ENCODE data around the gene ANTXR1. TPM values are rescaled to one million over a fixed set of nuclear protein-coding genes. Genes with fewer than 3 reads are reported as not detected.

Gene ANTXR1
- total RNA-seq, 1 experiment from 2014 or later, result 67.4 TPM

GRCh38 chr2:69237070-69237670, 224.2 kb downstream of the ANTXR1 start:
- Histone ChIP-seq H3K36me3 (peaks cover 16% of the 10 kb centered on the region), H3K4me3 (no peak overlapping the region), H3K4me1 (peaks cover 11% of the 10 kb centered on the region; the same call in 1 of the 2 replicates), H3K9me3 (replicated peaks) (no peaks in the 10 kb centered on the region), H3K27ac (no peak overlapping the region), H3K27me3 (no peaks in the 10 kb centered on the region)
- no peak for DNase-seq

DNA sequence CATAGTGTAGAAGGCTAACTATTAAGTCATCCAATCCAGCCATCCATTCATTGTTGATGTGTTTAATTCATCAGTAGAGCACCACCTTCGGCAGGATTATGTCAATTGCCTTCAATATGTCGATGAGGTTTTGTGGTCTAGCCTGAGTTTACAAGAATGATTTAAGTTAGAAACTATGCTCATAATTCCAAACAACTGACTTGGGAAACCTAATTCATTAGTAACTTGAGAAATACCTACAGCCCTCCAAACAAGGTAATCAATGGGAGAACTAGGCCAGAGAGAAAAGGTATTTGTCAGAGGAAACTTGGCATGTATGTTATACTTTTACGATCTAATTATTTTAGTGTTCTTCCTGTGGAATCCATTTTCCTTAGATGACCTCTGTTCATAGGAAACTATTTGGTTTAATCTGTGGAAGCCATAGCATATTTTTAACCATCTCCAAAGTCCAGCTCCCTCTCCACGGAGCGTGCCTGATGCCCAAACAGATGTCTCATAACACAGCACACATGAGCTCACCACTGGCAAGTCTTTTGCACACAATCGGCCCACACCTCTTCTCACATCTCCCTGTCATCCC, 225.6 kb downstream of the ANTXR1 start:
- no peak for DNase-seq
- peaks cover 11% of the 10 kb centered on the region; the same call in 1 of the 2 replicates for H3K4me1 ChIP-seq
- H3K36me3 ChIP-seq, result peaks cover 21% of the 10 kb centered on the region
- H3K9me3 ChIP-seq (replicated peaks), result no peaks in the 10 kb centered on the region
- no peak overlapping the region for H3K4me3 ChIP-seq
- H3K27ac ChIP-seq, result no peak overlapping the region
- no peaks in the 10 kb centered on the region for H3K27me3 ChIP-seq

- Histone ChIP-seq H3K27ac (no peak overlapping the region), H3K4me1 (peaks cover 11% of the 10 kb centered on the region; the same call in 1 of the 2 replicates), H3K36me3 (peaks cover 26% of the 10 kb centered on the region), H3K4me3 (no peak overlapping the region), H3K27me3 (no peaks in the 10 kb centered on the region), H3K9me3 (replicated peaks) (no peaks in the 10 kb centered on the region)
- DNase-seq, result peak in 1 of 2 experiments; percentile 60
These were observed 228.1 kb downstream of the ANTXR1 start for GRCh38 chr2:69241093-69241492.

GRCh38 chr2:69241664-69242514, 228.9 kb downstream of the ANTXR1 start:
- no peak for DNase-seq
- Histone ChIP-seq H3K9me3 (replicated peaks) (no peaks in the 10 kb centered on the region), H3K36me3 (peaks cover 34% of the 10 kb centered on the region), H3K4me3 (no peak overlapping the region), H3K27me3 (no peaks in the 10 kb centered on the region), H3K4me1 (peaks cover 11% of the 10 kb centered on the region; the same call in 1 of the 2 replicates), H3K27ac (no peak overlapping the region)

DNA sequence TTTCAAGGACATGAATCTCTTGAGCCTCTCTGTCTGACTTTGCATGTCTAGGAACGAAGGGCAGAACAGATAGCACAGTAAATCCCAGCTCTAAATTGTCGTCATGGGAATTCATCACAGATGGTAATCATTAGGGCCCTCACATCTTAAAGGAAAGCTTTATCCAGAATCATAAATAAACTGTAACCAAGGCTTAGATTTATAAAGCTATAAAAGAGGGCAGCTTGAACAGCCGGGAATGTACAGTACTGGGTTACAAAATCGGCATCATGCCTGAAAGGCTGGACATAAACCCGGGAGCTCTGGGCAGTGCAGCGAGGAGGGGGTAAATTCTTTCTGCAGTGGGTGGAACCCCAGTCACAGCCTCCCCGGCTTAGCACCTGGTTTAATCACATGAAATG, 229.7 kb downstream of the ANTXR1 start:
- Histone ChIP-seq H3K9me3 (replicated peaks) (no peaks in the 10 kb centered on the region), H3K27ac (no peak overlapping the region), H3K27me3 (no peaks in the 10 kb centered on the region), H3K36me3 (peaks cover 31% of the 10 kb centered on the region), H3K4me3 (no peak overlapping the region), H3K4me1 (peaks cover 11% of the 10 kb centered on the region; the same call in 1 of the 2 replicates)
- no peak for DNase-seq

GRCh38 chr2:69243652-69244051, 230.7 kb downstream of the ANTXR1 start:
- no peaks in the 10 kb centered on the region for H3K27me3 ChIP-seq
- no peak overlapping the region for H3K4me3 ChIP-seq
- H3K4me1 ChIP-seq, result peaks cover 8% of the 10 kb centered on the region; the same call in 1 of the 2 replicates
- no peaks in the 10 kb centered on the region for H3K9me3 ChIP-seq (replicated peaks)
- no peak for DNase-seq
- H3K36me3 ChIP-seq, result peaks cover 27% of the 10 kb centered on the region
- no peak overlapping the region for H3K27ac ChIP-seq

GRCh38 chr2:69244882-69245281, 231.9 kb downstream of the ANTXR1 start:
- no peak overlapping the region for H3K27ac ChIP-seq
- H3K36me3 ChIP-seq, result peaks cover 22% of the 10 kb centered on the region
- no peaks in the 10 kb centered on the region for H3K27me3 ChIP-seq
- peaks cover 8% of the 10 kb centered on the region; the same call in 1 of the 2 replicates for H3K4me1 ChIP-seq
- H3K4me3 ChIP-seq, result no peak overlapping the region
- no peaks in the 10 kb centered on the region for H3K9me3 ChIP-seq (replicated peaks)
- DNase-seq, result no peak

DNA sequence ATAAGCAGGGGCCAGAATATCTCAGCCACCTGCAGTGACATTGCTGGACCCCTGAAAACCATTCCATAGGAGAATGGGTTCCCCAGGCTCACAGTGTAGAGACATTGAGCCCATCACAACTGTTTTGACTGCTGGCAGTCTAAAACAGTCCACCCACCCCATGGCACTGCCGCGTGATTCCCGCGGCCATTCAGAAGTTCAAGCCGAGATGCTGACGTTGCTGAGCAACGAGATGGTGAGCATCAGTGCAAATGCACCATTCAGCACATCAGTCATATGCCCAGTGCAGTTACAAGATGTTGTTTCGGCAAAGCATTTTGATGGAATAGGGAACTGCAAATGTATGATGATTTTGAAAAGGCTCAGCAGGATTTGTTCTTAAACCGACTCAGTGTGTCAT, 234.6 kb downstream of the ANTXR1 start:
- Histone ChIP-seq H3K4me3 (no peak overlapping the region), H3K27me3 (no peaks in the 10 kb centered on the region), H3K9me3 (replicated peaks) (no peaks in the 10 kb centered on the region), H3K27ac (no peak overlapping the region), H3K36me3 (peaks cover 22% of the 10 kb centered on the region), H3K4me1 (peaks cover 10% of the 10 kb centered on the region; the same call in 1 of the 2 replicates)
- no peak for DNase-seq

- peaks cover 20% of the 10 kb centered on the region for H3K36me3 ChIP-seq
These were observed 235.3 kb downstream of the ANTXR1 start for GRCh38 chr2:69248232-69248631.

GRCh38 chr2:69250981-69251380, 238.0 kb downstream of the ANTXR1 start:
- Histone ChIP-seq H3K36me3 (peaks cover 13% of the 10 kb centered on the region), H3K27ac (no peak overlapping the region), H3K9me3 (replicated peaks) (no peaks in the 10 kb centered on the region), H3K4me1 (peaks cover 35% of the 10 kb centered on the region), H3K27me3 (no peaks in the 10 kb centered on the region), H3K4me3 (no peak overlapping the region)
- no peak for DNase-seq

More at GRCh38 chr2:69248232-69248631, 235.3 kb downstream of the ANTXR1 start:
- Histone ChIP-seq H3K4me1 (peaks cover 14% of the 10 kb centered on the region), H3K27me3 (no peaks in the 10 kb centered on the region), H3K4me3 (no peak overlapping the region), H3K27ac (no peak overlapping the region), H3K9me3 (replicated peaks) (no peaks in the 10 kb centered on the region)
- DNase-seq, result no peak

DNA sequence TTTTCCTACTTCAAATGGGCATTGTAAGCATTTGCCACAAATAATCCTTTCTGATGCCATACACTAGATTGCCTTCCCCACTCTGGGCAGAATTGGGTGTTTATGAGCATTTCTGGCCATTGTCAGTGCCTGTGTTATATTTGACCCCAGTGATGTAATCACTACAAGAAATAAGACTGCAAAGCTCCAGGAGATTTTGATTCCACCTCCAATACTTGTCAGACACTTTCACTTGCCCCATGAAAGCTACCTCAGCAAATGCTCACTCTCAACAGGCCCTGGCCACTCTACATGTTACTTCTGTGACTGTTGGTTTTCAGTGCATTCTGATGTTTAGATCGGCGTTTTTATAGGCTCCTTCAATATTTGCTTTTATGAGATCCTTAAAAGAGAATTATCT, 239.0 kb downstream of the ANTXR1 start:
- Histone ChIP-seq H3K27ac (no peak overlapping the region), H3K36me3 (peaks cover 4% of the 10 kb centered on the region; the same call in 1 of the 2 replicates), H3K4me1 (peaks cover 36% of the 10 kb centered on the region), H3K4me3 (no peak overlapping the region), H3K9me3 (replicated peaks) (no peaks in the 10 kb centered on the region), H3K27me3 (no peaks in the 10 kb centered on the region)
- DNase-seq, result no peak

DNA sequence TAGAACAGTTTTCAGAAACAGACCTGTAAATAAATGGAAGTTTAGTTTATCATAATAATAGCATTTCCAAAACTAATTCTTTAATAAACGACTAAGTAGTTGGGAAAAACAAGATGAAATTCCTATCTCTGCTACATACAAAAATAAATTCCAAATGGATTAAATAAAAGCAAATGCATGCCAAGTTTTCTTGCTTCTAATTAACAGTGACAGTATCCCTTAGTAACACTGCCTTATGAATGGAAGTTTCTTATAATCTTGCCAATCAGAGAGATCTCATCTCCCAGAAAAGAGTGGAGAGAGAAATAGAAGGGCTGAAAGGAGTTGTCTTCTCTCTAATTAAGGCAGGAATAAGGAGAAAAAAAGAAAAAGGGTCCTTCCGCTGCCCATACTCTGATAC, 240.1 kb downstream of the ANTXR1 start:
- Histone ChIP-seq H3K36me3 (0 out of 2 replicates have a peak, but pooled peaks cover 4% of the 10 kb centered on the region), H3K27me3 (no peaks in the 10 kb centered on the region), H3K4me1 (peaks cover 36% of the 10 kb centered on the region), H3K27ac (peak overlapping the region; percentile 47), H3K9me3 (replicated peaks) (no peaks in the 10 kb centered on the region; the same call in 1 of the 2 replicates), H3K4me3 (no peak overlapping the region)
- no peak for DNase-seq

DNA sequence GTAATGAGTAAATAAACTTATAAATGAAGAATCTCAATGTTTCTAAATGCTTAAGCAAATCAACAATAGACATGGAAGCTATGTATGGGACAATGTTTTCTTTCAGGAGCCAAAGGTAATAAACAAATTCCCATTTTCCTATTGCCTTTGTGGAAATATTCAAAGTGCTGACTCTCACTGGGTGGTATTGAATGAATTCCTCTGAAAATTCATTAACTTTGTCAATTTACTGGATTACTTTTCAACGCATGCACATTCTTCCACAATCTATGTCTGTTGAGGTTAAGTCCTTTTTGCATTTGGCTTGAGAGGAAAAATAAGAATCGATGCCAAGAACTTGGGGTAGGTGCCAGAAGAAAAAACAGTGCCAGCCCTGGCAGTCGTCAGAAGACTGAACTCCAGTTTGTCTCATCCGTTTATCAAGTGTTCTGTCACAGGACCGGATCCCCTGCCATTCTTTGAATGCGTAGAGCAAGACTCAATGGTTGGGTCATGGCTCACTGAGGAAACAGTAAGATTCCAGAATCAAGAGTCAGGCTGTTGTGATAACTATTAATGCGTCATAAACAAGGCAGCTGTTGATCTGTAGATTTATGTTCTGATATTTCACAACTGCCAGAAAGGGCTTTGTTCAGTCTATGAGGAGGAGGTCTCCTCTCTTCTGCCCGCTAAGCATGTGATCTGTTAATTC, 240.8 kb downstream of the ANTXR1 start:
- no peak overlapping the region for H3K4me3 ChIP-seq
- no peaks in the 10 kb centered on the region; the same call in 1 of the 2 replicates for H3K9me3 ChIP-seq (replicated peaks)
- H3K4me1 ChIP-seq, result peaks cover 36% of the 10 kb centered on the region
- peak; percentile 65 to 69 for DNase-seq
- H3K36me3 ChIP-seq, result 0 out of 2 replicates have a peak, but pooled peaks cover 2% of the 10 kb centered on the region
- H3K27me3 ChIP-seq, result no peaks in the 10 kb centered on the region
- peak overlapping the region; percentile 47 for H3K27ac ChIP-seq

GRCh38 chr2:69255760-69256159, 242.8 kb downstream of the ANTXR1 start:
- Histone ChIP-seq H3K36me3 (no peaks in the 10 kb centered on the region), H3K9me3 (replicated peaks) (peaks cover 16% of the 10 kb centered on the region), H3K27ac (no peak overlapping the region), H3K4me1 (peaks cover 36% of the 10 kb centered on the region), H3K27me3 (no peaks in the 10 kb centered on the region), H3K4me3 (no peak overlapping the region)
- DNase-seq, result peak; percentile 38 to 49
